Type B pancreatic cell (in vitro differentiated cells): Measurements from ENCODE around the gene KCNQ5. TPM values are rescaled to one million over a fixed set of nuclear protein-coding genes. Genes with fewer than 3 reads are reported as not detected.

Experiments
- DNase-seq: peaks from one replicate; pipeline ENCODE4 v3.0.0; 2021; ENCODE audit warnings: mixed read lengths; ENCODE audit not compliant: unreplicated experiment; ENCODE audit errors: extremely low spot score
- H3K27ac Mint-ChIP-seq: 2 replicates; pipeline ENCODE4 v1.8.0; 2021; ENCODE audit warnings: mild to moderate bottlenecking, mixed read lengths
- H3K27me3 Mint-ChIP-seq: 2 replicates; pipeline ENCODE4 v1.8.0; 2021; ENCODE audit warnings: mixed read lengths
- H3K36me3 Mint-ChIP-seq: 2 replicates; pipeline ENCODE4 v1.8.0; 2021; ENCODE audit warnings: mixed read lengths
- H3K4me1 Mint-ChIP-seq: one replicate; pipeline ENCODE4 v1.8.0; 2021; ENCODE audit warnings: mixed read lengths; ENCODE audit not compliant: unreplicated experiment
- H3K4me3 Mint-ChIP-seq: 2 replicates; pipeline ENCODE4 v1.8.0; 2021; ENCODE audit warnings: mild to moderate bottlenecking, mixed read lengths
- H3K9me3 Mint-ChIP-seq: 2 replicates; pipeline ENCODE4 v1.8.0; 2021; ENCODE audit warnings: mixed read lengths
- CTCF ChIP-seq: fragments of 200-600 bp; sonication (generic); conservative IDR thresholded peaks from 2 replicates; pipeline ENCODE4 v1.5.0; 2021; ENCODE audit warnings: antibody characterized with exemption, mild to moderate bottlenecking
- total RNA-seq: library from RNA; stranded (reverse); gene quantifications from 2 replicates; pipeline ENCODE4 v1.2.1, GENCODE V29; 2021; ENCODE audit warnings: low replicate concordance

The KCNQ5 gene
- total RNA-seq, 1 donor from 2014 or later: 1.7 TPM

GRCh38 chr6:73024598-73024997 lies 402.7 kb downstream of the KCNQ5 start:
- Mint-ChIP-seq H3K27me3 (peaks cover 6% of the 10 kb centered on the region), H3K4me3 (no peak overlapping the region), H3K4me1 (peaks cover 10% of the 10 kb centered on the region), H3K27ac (no peak overlapping the region), H3K36me3 (no peaks in the 10 kb centered on the region), H3K9me3 (no peaks in the 10 kb centered on the region)
- TF ChIP-seq CTCF: no peak
- no peak for DNase-seq

GRCh38 chr6:73027691-73028090 lies 405.8 kb downstream of the KCNQ5 start:
- no peak overlapping the region for H3K4me3 Mint-ChIP-seq
- H3K36me3 Mint-ChIP-seq: no peaks in the 10 kb centered on the region
- H3K9me3 Mint-ChIP-seq: no peaks in the 10 kb centered on the region
- no peak for DNase-seq
- peaks cover 3% of the 10 kb centered on the region for H3K27me3 Mint-ChIP-seq
- peaks cover 14% of the 10 kb centered on the region for H3K4me1 Mint-ChIP-seq
- H3K27ac Mint-ChIP-seq: no peak overlapping the region
- TF ChIP-seq CTCF: no peak

GRCh38 chr6:73028124-73028766 lies 406.4 kb downstream of the KCNQ5 start:
- Mint-ChIP-seq H3K4me3 (no peak overlapping the region), H3K9me3 (no peaks in the 10 kb centered on the region), H3K4me1 (peaks cover 14% of the 10 kb centered on the region), H3K27ac (no peak overlapping the region), H3K36me3 (no peaks in the 10 kb centered on the region), H3K27me3 (no peaks in the 10 kb centered on the region)
- no peak for DNase-seq
- TF ChIP-seq CTCF: no peak

GRCh38 chr6:73028893-73029450 lies 407.1 kb downstream of the KCNQ5 start:
- no peak overlapping the region for H3K27ac Mint-ChIP-seq
- H3K36me3 Mint-ChIP-seq: no peaks in the 10 kb centered on the region
- H3K9me3 Mint-ChIP-seq: no peaks in the 10 kb centered on the region

GRCh38 chr6:73030257-73030656 lies 408.4 kb downstream of the KCNQ5 start:
- H3K27me3 Mint-ChIP-seq: peaks cover 3% of the 10 kb centered on the region
- no peak overlapping the region for H3K4me3 Mint-ChIP-seq
- no peak overlapping the region for H3K27ac Mint-ChIP-seq
- peaks cover 14% of the 10 kb centered on the region for H3K4me1 Mint-ChIP-seq
- H3K36me3 Mint-ChIP-seq: no peaks in the 10 kb centered on the region
- no peaks in the 10 kb centered on the region for H3K9me3 Mint-ChIP-seq
- no peak for TF ChIP-seq CTCF
- no peak for DNase-seq

More at GRCh38 chr6:73028893-73029450, 407.1 kb downstream of the KCNQ5 start:
- H3K4me3 Mint-ChIP-seq: no peak overlapping the region
- no peak for TF ChIP-seq CTCF
- H3K4me1 Mint-ChIP-seq: peaks cover 14% of the 10 kb centered on the region
- DNase-seq: no peak
- H3K27me3 Mint-ChIP-seq: peaks cover 3% of the 10 kb centered on the region
